GM12878 (cell line): ENCODE measurements around the gene TERF2IP.

Experiments used
- CTCF ChIP-seq, 3 experiments: IDR thresholded peaks in 2 of 3; conservative IDR thresholded peaks in 1 of 3; 2 replicates each; pipeline ENCODE4 v1.5.1; 2011; ENCODE audit warnings: low read depth in 3 of 3, low read length in 3 of 3, mild to moderate bottlenecking in 3 of 3, control low read depth in 2 of 3, moderate library complexity in 2 of 3, inconsistent platforms in 1 of 3, mixed read lengths in 1 of 3; ENCODE audit not compliant: control insufficient read depth in 2 of 3, insufficient read depth in 1 of 3; ENCODE audit errors: extremely low read depth in 1 of 3
- TAF1 ChIP-seq: IDR thresholded peaks from 2 replicates; pipeline ENCODE4 v1.6.1; 2011; ENCODE audit warnings: mild to moderate bottlenecking, low read depth, low read length, borderline replicate concordance
- TBL1XR1 ChIP-seq: IDR thresholded peaks from 2 replicates; pipeline ENCODE4 v1.6.1; 2012; ENCODE audit warnings: low read depth, low read length, improper control_type of control experiment

- TF ChIP-seq CTCF (IDR thresholded peaks at IDR 0.05 in 2 of 3, conservative IDR thresholded peaks at IDR 0.05 in 1 of 3; ENCODE audit: control insufficient read depth in 2 of 3, extremely low read depth in 1 of 3, insufficient read depth in 1 of 3, low read depth in 3 of 3, low read length in 3 of 3): no peak
- no peak for TF ChIP-seq TAF1
- no peak for TF ChIP-seq TBL1XR1
These were observed 18.4 kb upstream of the TERF2IP start for GRCh38 chr16:75629132-75629531.
